OCI-LY7 (cell line): ENCODE data around the gene CEP57L1.
"Not testable (repeated sequence)": the region's sequence is repeated elsewhere in the genome, so short reads cannot be mapped to it uniquely, and the experiment has no call there.

ENCODE experiments used
- CTCF ChIP-seq: fragments of 200-600 bp; sonication (generic); conservative IDR thresholded peaks from 2 replicates; pipeline ENCODE4 v1.5.1; 2014; ENCODE audit warnings: mild to moderate bottlenecking, antibody characterized with exemption, low read length, moderate library complexity, mixed read lengths
- EZH2phosphoT487 ChIP-seq: fragments of 200-600 bp; sonication (generic); IDR thresholded peaks from 2 replicates; pipeline ENCODE4 v1.6.1; 2018; ENCODE audit warnings: low read depth, borderline replicate concordance, mild to moderate bottlenecking, mixed run types, antibody characterized with exemption, low read length, moderate library complexity, mixed read lengths

- not testable (repeated sequence) for TF ChIP-seq CTCF, EZH2phosphoT487
Measured at GRCh38 chr6:109142067-109142466, 46.8 kb downstream of the CEP57L1 start.
